ENCODE results near the gene HIPK2. TPM values are rescaled to one million over a fixed set of nuclear protein-coding genes. Genes with fewer than 3 reads are reported as not detected.

Gene HIPK2
- total RNA-seq, 4 donors from 2014 or later: 13.6 to 21.8 (median 18.2) TPM

DNA sequence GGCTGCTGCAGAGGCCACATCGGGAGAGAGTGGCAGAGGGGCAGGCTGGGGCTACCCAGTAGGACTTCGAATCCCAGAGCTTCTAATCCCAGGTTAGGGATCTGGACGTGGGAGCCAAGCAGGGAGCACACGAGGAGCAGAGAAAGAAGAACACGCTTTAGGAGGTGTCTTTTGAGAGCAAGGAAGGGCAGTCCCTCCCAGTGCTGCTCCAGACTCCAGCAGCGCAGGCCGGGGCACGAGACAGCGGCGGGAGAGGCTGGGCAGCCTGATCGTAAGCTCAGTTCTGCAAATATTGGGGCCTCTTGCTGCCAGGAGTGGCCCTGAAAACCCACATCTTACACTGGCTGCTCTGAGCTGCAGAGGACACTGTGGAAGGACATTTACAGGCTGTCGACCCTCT is 75.9 kb downstream of the HIPK2 start:
- Histone ChIP-seq H3K4me1 (peaks cover 13% of the 10 kb centered on the region), H3K36me3 (no peaks in the 10 kb centered on the region)

DNA sequence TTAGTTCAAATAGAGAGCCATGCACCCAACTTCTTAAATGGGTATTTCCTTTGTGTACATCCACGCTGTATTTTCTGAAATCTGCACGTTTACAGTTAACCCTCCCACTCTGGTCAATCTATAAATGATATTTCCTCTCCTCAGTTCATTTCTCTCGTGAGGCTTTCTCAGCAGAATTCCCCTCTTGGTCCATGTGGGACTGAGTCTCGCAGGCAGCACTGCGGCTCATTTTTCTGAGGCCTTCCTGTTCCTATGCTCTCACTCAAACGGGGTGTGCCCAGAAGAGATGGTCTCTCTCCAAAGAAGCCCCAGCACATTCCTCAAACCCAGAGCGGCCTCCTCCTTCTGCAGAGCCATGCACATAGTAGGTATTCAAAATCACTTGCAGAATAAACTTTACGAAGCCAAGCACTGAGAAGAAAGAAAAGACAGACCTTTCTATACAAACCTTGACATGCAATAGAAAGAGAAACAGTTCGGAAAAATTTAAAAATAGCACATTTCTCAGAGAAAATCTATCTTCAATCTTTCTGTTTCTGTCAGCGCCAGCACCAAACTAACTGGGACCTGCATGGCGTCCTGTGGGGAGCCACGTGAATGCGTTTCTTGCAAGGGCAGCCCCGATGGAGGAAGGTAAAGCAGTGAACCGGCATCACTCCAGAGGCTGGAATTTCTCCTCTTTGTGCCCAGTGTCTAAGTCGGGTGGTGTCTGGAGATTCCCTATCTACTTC is 77.1 kb downstream of the HIPK2 start:
- DNase-seq (ENCODE audit: low spot score in 2 of 2): no peak
- WGBS: 89% methylated on average over 16 of the region's 16 CpGs
- Histone ChIP-seq H3K27me3 (no peaks in the 10 kb centered on the region), H3K27ac (no peak overlapping the region), H3K36me3 (no peaks in the 10 kb centered on the region), H3K4me3 (no peak overlapping the region), H3K4me1 (peaks cover 13% of the 10 kb centered on the region), H3K9me3 (no peaks in the 10 kb centered on the region)
- TF ChIP-seq POLR2AphosphoS5 (IDR thresholded peaks at IDR 0.05) (no peak), POLR2A (IDR thresholded peaks at IDR 0.05) (no peak), CTCF (IDR thresholded peaks at IDR 0.05) (no peak)

More for the DNA sequence above, 75.9 kb downstream of the HIPK2 start:
- 89% methylated on average over 12 of the region's 12 CpGs for WGBS
- TF ChIP-seq CTCF (IDR thresholded peaks at IDR 0.05) (no peak), POLR2A (IDR thresholded peaks at IDR 0.05) (no peak), POLR2AphosphoS5 (IDR thresholded peaks at IDR 0.05) (no peak), EP300 (IDR thresholded peaks at IDR 0.05) (no peak)
- H3K27me3 ChIP-seq: no peaks in the 10 kb centered on the region
- DNase-seq (ENCODE audit: low spot score in 2 of 2): no peak
- no peak overlapping the region for H3K4me3 ChIP-seq
- no peak overlapping the region for H3K27ac ChIP-seq
- H3K9me3 ChIP-seq: no peaks in the 10 kb centered on the region

DNA sequence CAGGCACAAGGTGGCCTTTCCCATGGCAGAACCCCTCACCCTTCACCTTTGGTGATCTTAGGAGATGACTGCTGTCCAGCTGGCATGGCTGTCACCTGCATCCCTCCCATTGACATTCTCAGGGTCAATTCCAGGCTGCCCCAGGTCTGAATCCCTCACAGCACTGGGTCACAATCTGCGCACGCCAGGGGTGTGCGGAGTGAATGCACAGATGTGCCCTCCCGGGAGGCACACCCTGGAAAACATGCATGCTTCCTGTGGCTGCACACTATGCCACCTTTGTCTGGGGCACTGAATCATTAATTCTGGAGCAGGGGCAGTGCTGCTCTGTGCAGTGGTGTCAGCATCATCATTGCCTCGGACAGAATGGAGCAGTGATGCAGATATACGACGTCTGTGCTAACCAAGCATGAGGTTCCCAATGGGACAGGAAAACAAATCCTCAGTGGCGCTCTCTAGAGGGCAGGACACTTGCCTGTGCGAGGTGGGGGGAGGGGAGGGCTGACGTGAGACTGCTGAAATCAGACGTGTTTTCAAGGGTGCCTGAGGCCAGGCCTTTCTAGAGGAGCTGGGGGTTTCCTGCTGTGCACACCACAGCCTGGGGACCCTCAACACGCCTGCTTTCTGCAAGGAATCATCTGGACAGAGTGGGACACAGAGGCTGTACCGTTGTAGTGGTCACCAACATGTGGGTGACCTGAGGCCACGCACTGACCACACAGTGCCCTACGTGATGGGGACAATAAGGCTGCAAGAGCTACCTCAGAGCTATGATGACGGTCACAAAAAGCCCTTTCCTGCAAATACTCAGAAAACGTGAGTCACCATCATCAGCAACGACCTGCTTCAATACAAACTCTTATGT is 77.9 kb downstream of the HIPK2 start:
- peaks cover 13% of the 10 kb centered on the region for H3K4me1 ChIP-seq
- TF ChIP-seq EP300 (IDR thresholded peaks at IDR 0.05) (no peak), POLR2AphosphoS5 (IDR thresholded peaks at IDR 0.05) (no peak), POLR2A (IDR thresholded peaks at IDR 0.05) (no peak), CTCF (IDR thresholded peaks at IDR 0.05) (no peak)
- no peaks in the 10 kb centered on the region for H3K36me3 ChIP-seq

DNA sequence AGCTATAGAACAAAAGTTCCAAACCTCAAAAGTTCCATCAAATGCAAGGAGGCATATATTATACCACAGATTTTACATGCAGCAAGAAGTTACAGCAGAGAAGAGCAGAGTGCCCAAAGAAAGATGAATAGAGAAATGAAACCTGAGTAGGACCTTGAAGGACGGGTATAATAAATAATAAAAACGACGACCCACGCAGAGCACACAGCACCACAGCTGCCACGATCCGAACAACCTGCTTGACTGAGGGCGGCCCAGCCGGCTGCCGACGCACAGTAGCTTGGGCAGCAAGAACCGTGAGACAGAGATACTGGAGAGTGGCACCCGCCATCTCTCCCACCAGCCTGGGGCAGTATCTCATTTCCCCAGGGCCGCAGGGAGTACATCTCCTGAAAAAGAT is 79.0 kb downstream of the HIPK2 start:
- Histone ChIP-seq H3K36me3 (no peaks in the 10 kb centered on the region), H3K4me3 (no peak overlapping the region), H3K9me3 (no peaks in the 10 kb centered on the region), H3K27me3 (no peaks in the 10 kb centered on the region), H3K27ac (no peak overlapping the region), H3K4me1 (peaks cover 13% of the 10 kb centered on the region)
- 92% methylated on average over 13 of the region's 13 CpGs for WGBS
- DNase-seq (ENCODE audit: low spot score in 2 of 2): no peak
- TF ChIP-seq EP300 (IDR thresholded peaks at IDR 0.05) (no peak), POLR2AphosphoS5 (IDR thresholded peaks at IDR 0.05) (no peak), POLR2A (IDR thresholded peaks at IDR 0.05) (no peak), CTCF (IDR thresholded peaks at IDR 0.05) (no peak)

More for the DNA sequence above, 77.9 kb downstream of the HIPK2 start:
- DNase-seq (ENCODE audit: low spot score in 2 of 2): no peak
- 86% methylated on average over 17 of the region's 18 CpGs for WGBS
- H3K27ac ChIP-seq: no peak overlapping the region
- no peaks in the 10 kb centered on the region for H3K27me3 ChIP-seq
- no peaks in the 10 kb centered on the region for H3K9me3 ChIP-seq
- no peak overlapping the region for H3K4me3 ChIP-seq

DNA sequence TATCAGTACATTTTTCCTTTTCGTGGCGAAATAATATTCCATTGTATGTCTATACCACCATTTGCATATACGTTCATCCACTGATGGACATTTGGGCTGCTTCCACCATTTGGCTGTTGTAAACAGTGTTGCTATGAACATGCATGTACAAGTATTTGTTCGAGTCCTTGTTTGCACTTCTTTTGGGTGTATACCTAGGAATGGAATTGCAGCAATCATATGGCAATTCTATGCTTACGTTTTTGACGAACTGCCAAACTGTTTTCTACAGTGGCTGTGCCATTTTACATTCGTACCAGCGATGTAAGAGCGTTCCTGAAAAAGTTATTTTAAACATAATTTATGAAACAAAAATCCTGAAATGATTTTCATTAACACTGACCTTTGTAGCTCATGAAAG is 79.5 kb downstream of the HIPK2 start:
- H3K27ac ChIP-seq: no peak overlapping the region
- 78% methylated on average over 9 of the region's 9 CpGs for WGBS
- no peak for TF ChIP-seq CTCF (IDR thresholded peaks at IDR 0.05)
- TF ChIP-seq EP300 (IDR thresholded peaks at IDR 0.05): no peak
- TF ChIP-seq POLR2AphosphoS5 (IDR thresholded peaks at IDR 0.05): no peak
- TF ChIP-seq POLR2A (IDR thresholded peaks at IDR 0.05): no peak
- peaks cover 8% of the 10 kb centered on the region for H3K4me1 ChIP-seq
- no peak for DNase-seq (ENCODE audit: low spot score in 2 of 2)
- no peak overlapping the region for H3K4me3 ChIP-seq
- no peaks in the 10 kb centered on the region for H3K9me3 ChIP-seq
- no peaks in the 10 kb centered on the region for H3K27me3 ChIP-seq
- H3K36me3 ChIP-seq: no peaks in the 10 kb centered on the region
